HepG2 (cell line): ENCODE results near the gene IL22RA1. TPM values are rescaled to one million over a fixed set of nuclear protein-coding genes. Genes with fewer than 3 reads are reported as not detected.
A peak's percentile ranks its signal among the peaks of the same experiment; 100 is the strongest.

ENCODE experiments used
- ATAC-seq: fragments of 200-7000 bp; cut with Tn5 transposase; 3 replicates; pipeline ENCODE4 v1.9.1; 2020; ENCODE audit warnings: mild to moderate bottlenecking, moderate library complexity
- BruUV-seq: library from RNA; stranded (reverse); fragments of 400-500 nt; replicated peaks from 2 replicates; lab custom pipeline; 2021; lab: Mats Ljungman, UMichigan
- CTCF ChIA-PET: fragments of 300-600 bp; formaldehyde crosslinking; extraction: SDS; loops from one replicate; lab custom pipeline; 2021; ENCODE audit warnings: low total read pairs, inconsistent platforms, low intra/inter-chr PET ratio; lab: Yijun Ruan, JAX
- POLR2A ChIA-PET: fragments of 350-600 bp; sonication (Branson Sonifier 250); formaldehyde crosslinking; loops from one replicate; lab custom pipeline; 2020; ENCODE audit warnings: antibody characterized with exemption, inconsistent platforms; lab: Yijun Ruan, JAX
- DNase-seq: peaks from one replicate; pipeline ENCODE4 v3.0.0-alpha.2; 2015; ENCODE audit warnings: low spot score
- FAIRE-seq: peaks from 3 replicates; lab custom pipeline; 2011; peaks lifted over from hg19 to GRCh38; lab: Jason Lieb, UNC
- H2AFZ ChIP-seq: one replicate; pipeline ENCODE4 v1.6.1; 2011; ENCODE audit warnings: low read length, inconsistent platforms
- H3K27ac ChIP-seq: fragments of 300-600 bp; 3 replicates; pipeline ENCODE4 v1.8.0; 2011; ENCODE audit warnings: mixed run types, mild to moderate bottlenecking, mixed read lengths, low read length, inconsistent platforms; ENCODE audit not compliant: insufficient read depth; ENCODE audit errors: extremely low read length
- H3K27me3 ChIP-seq, 2 experiments: fragments of 200-600 bp in 1 of 2; 2 replicates in 1 of 2; 3 replicates in 1 of 2; pipeline versions ENCODE4 v1.6.0 to v1.8.0; 2011; ENCODE audit warnings: low read length in 2 of 2, mild to moderate bottlenecking in 2 of 2, moderate library complexity in 2 of 2, inconsistent platforms in 1 of 2; ENCODE audit not compliant: insufficient read depth in 2 of 2, control insufficient read depth in 1 of 2
- H3K36me3 ChIP-seq, 2 experiments: fragments of 200-600 bp in 1 of 2; replicated peaks in 1 of 2; 2 replicates in 1 of 2; 3 replicates in 1 of 2; pipeline versions ENCODE4 v1.5.1 to v1.8.0; 2011; ENCODE audit warnings: low read length in 2 of 2, inconsistent platforms in 1 of 2; ENCODE audit not compliant: insufficient read depth in 2 of 2, control insufficient read depth in 1 of 2
- H3K4me1 ChIP-seq: 2 replicates; pipeline ENCODE4 v1.5.1; 2012; ENCODE audit warnings: low read length, inconsistent platforms; ENCODE audit not compliant: insufficient read depth
- H3K4me2 ChIP-seq: 2 replicates; pipeline ENCODE4 v1.6.0; 2011; ENCODE audit warnings: low read depth, low read length, inconsistent platforms
- H3K4me3 ChIP-seq, 3 experiments: fragments of 200-600 bp in 1 of 3; sonication (generic), shearing (Covaris generic) in 1 of 3; replicated peaks in 1 of 3; 2 replicates each; pipeline ENCODE4 v1.5.1; 2011 to 2016; ENCODE audit warnings: low read length in 3 of 3, inconsistent platforms in 2 of 3, low read depth in 2 of 3, mild to moderate bottlenecking in 2 of 3, control low read depth in 1 of 3, mixed read lengths in 1 of 3; ENCODE audit not compliant: insufficient read depth in 1 of 3
- H3K79me2 ChIP-seq: one replicate; pipeline ENCODE4 v1.6.1; 2011; ENCODE audit warnings: low read length, inconsistent platforms; ENCODE audit not compliant: insufficient read depth
- H3K9ac ChIP-seq: 2 replicates; pipeline ENCODE4 v1.6.0; 2011; ENCODE audit warnings: mild to moderate bottlenecking, low read depth, low read length, inconsistent platforms; ENCODE audit not compliant: insufficient read depth
- H3K9me3 ChIP-seq: 2 replicates; pipeline ENCODE4 v1.5.1; 2012; ENCODE audit warnings: mild to moderate bottlenecking, low read length
- H4K20me1 ChIP-seq: 2 replicates; pipeline ENCODE4 v1.6.0; 2011; ENCODE audit warnings: inconsistent platforms, mild to moderate bottlenecking, low read length, moderate library complexity; ENCODE audit not compliant: insufficient read depth
- ARNT2 ChIP-seq: sonication (generic); formaldehyde crosslinking; IDR thresholded peaks from 2 replicates; pipeline ENCODE4 v1.8.0; 2022; ENCODE audit warnings: mild to moderate bottlenecking, low read depth, missing genetic modification reagents, moderate library complexity
- BATF2 ChIP-seq: sonication (generic); formaldehyde crosslinking; IDR thresholded peaks from 2 replicates; pipeline ENCODE4 v1.8.0; 2022; ENCODE audit warnings: mild to moderate bottlenecking, missing genetic modification reagents, moderate library complexity
- FOXO1 ChIP-seq: sonication (generic); formaldehyde crosslinking; IDR thresholded peaks from 2 replicates; pipeline ENCODE4 v1.4.0; 2020; ENCODE audit warnings: missing genetic modification reagents
- GMEB2 ChIP-seq: IDR thresholded peaks from 2 replicates; pipeline ENCODE4 v1.6.1; 2016; ENCODE audit warnings: missing biosample characterization, missing genetic modification reagents, low read depth
- NAIF1 ChIP-seq: sonication (generic); formaldehyde crosslinking; IDR thresholded peaks from 2 replicates; pipeline ENCODE4 v1.5.0; 2020; ENCODE audit warnings: mild to moderate bottlenecking, missing genetic modification reagents, borderline replicate concordance
- REST ChIP-seq, 2 experiments: IDR thresholded peaks; 2 replicates each; pipeline ENCODE4 v1.6.1; 2011 to 2012; ENCODE audit warnings: low read length in 2 of 2, borderline replicate concordance in 1 of 2, low read depth in 1 of 2, mild to moderate bottlenecking in 1 of 2, moderate library complexity in 1 of 2
- SRF ChIP-seq: IDR thresholded peaks from 2 replicates; pipeline ENCODE4 v1.6.1; 2011; ENCODE audit warnings: mild to moderate bottlenecking, low read depth, low read length, moderate library complexity
- ZFP36L2 ChIP-seq: sonication (generic); formaldehyde crosslinking; IDR thresholded peaks from 2 replicates; pipeline ENCODE4 v1.4.0; 2020; ENCODE audit warnings: missing genetic modification reagents
- ZNF138 ChIP-seq: sonication (generic); formaldehyde crosslinking; IDR thresholded peaks from 2 replicates; pipeline ENCODE4 v1.5.0; 2020; ENCODE audit warnings: mild to moderate bottlenecking, low read depth, missing genetic modification reagents
- ZNF629 ChIP-seq: sonication (generic); formaldehyde crosslinking; conservative IDR thresholded peaks from 2 replicates; pipeline ENCODE4 v1.5.0; 2020; ENCODE audit warnings: missing genetic modification reagents
- ZNF740 ChIP-seq: sonication (generic); formaldehyde crosslinking; IDR thresholded peaks from 2 replicates; pipeline ENCODE4 v1.4.0; 2020; ENCODE audit warnings: missing genetic modification reagents
- WGBS: methylation state at CpG from one replicate; pipeline ENCODE4 v1.1.6; 2017; ENCODE audit warnings: low lambda C conversion rate; 5-methylcytosine and 5-hydroxymethylcytosine counted together
- in situ Hi-C: cut with HindIII; loops from 2 replicates; pipeline ENCODE4 v1.10.0; 2017; ENCODE audit warnings: low pct_unique_long_range_greater_than_20kb; ENCODE audit not compliant: extremely low pct_ligation_motif_present
- intact Hi-C: fragments of 100-400 bp; cut with micrococcal nuclease; formaldehyde crosslinking; loops from one replicate; pipeline ENCODE4 v1.10.0; 2022; ENCODE audit not compliant: unreplicated experiment
- polyA plus RNA-seq, 8 experiments: library from polyadenylated mRNA; depleted of rRNA in 3 of 8; stranded (reverse) in 7 of 8; unstranded in 1 of 8; fragments of >200 nt; fragmentation: Illumina TruSeq in 4 of 8; extraction: Trizol in 4 of 8; gene quantifications; 2 replicates each; pipeline versions ENCODE4 v1.2.1 to v1.2.3, GENCODE V29; 2011 to 2016; ENCODE audit warnings: low read depth in 4 of 8, missing spikeins in 1 of 8, mixed read lengths in 1 of 8; ENCODE audit not compliant: insufficient read depth in 1 of 8
- total RNA-seq, 5 experiments: library from RNA; depleted of rRNA; stranded (reverse); fragments of >200 nt; fragmentation: Illumina TruSeq; extraction: Trizol; gene quantifications; 2 replicates each; pipeline ENCODE4 v1.2.3, GENCODE V29; 2016; ENCODE audit warnings: low read depth in 1 of 5

Gene IL22RA1
- total and polyA plus RNA-seq, 2 of the 13 experiments (the other 11 are each of a cell fraction or from before 2014, with no cell fraction given) = 4.4 to 10.2 TPM

- WGBS = 83% methylated on average over 14 of the region's 14 CpGs
- H3K9me3 ChIP-seq = no peaks in the 10 kb centered on the region
- TF ChIP-seq SRF (peak; percentile 43; the same call in 1 of the 2 replicates), BATF2 (no peak), ZNF629 (CRISPR knock-in tag) (peak; percentile 73)
- no TSS peak for BruUV-seq
- no peaks in the 10 kb centered on the region for H3K79me2 ChIP-seq
- no peak for DNase-seq
- intact Hi-C loops = no loop called here
- ATAC-seq = no peak
- ChIA-PET POLR2A (interaction anchor here (1.4 kb wide), 1 partner anchor 10 kb away, joined by 4 read pairs; no protein-coding TSS in a partner anchor), CTCF (no interaction called here)
- H3K4me2 ChIP-seq = no peak overlapping the region
- in situ Hi-C loops = no loop called here
- H3K4me3 ChIP-seq = no peak overlapping the region
- H4K20me1 ChIP-seq = 0 out of 2 replicates have a peak, but pooled peaks cover 2% of the 10 kb centered on the region
- no peaks in the 10 kb centered on the region for H3K27me3 ChIP-seq
- peaks cover 32% of the 10 kb centered on the region for H3K4me1 ChIP-seq
- H2AFZ ChIP-seq = no peak overlapping the region
- peaks cover 5 to 16% of the 10 kb centered on the region in 2 experiments; a peak in 3 of 5 replicates for H3K36me3 ChIP-seq
- FAIRE-seq = no peak
- H3K27ac ChIP-seq = no peak overlapping the region
- H3K9ac ChIP-seq = no peak overlapping the region
Observed at GRCh38 chr1:24095140-24095859, 47.6 kb downstream of the IL22RA1 start.

- ChIA-PET CTCF (no interaction called here), POLR2A (interaction anchor here (1.4 kb wide), 1 partner anchor 10 kb away, joined by 4 read pairs; no protein-coding TSS in a partner anchor)
- Histone ChIP-seq H3K27me3 (no peaks in the 10 kb centered on the region), H2AFZ (no peak overlapping the region), H3K36me3 (peaks cover 5 to 16% of the 10 kb centered on the region in 2 experiments; a peak in 3 of 5 replicates), H3K9ac (no peak overlapping the region), H4K20me1 (0 out of 2 replicates have a peak, but pooled peaks cover 2% of the 10 kb centered on the region), H3K4me1 (peaks cover 25% of the 10 kb centered on the region), H3K27ac (no peak overlapping the region), H3K4me2 (no peak overlapping the region), H3K4me3 (no peak overlapping the region), H3K9me3 (no peaks in the 10 kb centered on the region), H3K79me2 (no peaks in the 10 kb centered on the region)
- WGBS = 95% methylated on average over 4 of the region's 5 CpGs
- ATAC-seq (no peak), FAIRE-seq (no peak), DNase-seq (no peak)
- in situ Hi-C loops (no loop called here), intact Hi-C loops (no loop called here)
- TF ChIP-seq NAIF1 (CRISPR knock-in tag) = no peak
- TF ChIP-seq GMEB2 (CRISPR knock-in tag) = no peak
- no peak for TF ChIP-seq ARNT2 (CRISPR knock-in tag)
- no peak for TF ChIP-seq ZNF138 (CRISPR knock-in tag)
- TF ChIP-seq REST (IDR thresholded peaks at IDR 0.05; ENCODE audit: borderline replicate concordance in 1 of 2, low read depth in 1 of 2, low read length in 2 of 2) = no peak
- no peak for TF ChIP-seq ZFP36L2
- no peak for TF ChIP-seq FOXO1
- TF ChIP-seq ZNF740 (CRISPR knock-in tag) = no peak
- BruUV-seq = no TSS peak
Observed at GRCh38 chr1:24094554-24094953, 48.4 kb downstream of the IL22RA1 start.
